ENCODE results near the gene POLR3K.

DNA sequence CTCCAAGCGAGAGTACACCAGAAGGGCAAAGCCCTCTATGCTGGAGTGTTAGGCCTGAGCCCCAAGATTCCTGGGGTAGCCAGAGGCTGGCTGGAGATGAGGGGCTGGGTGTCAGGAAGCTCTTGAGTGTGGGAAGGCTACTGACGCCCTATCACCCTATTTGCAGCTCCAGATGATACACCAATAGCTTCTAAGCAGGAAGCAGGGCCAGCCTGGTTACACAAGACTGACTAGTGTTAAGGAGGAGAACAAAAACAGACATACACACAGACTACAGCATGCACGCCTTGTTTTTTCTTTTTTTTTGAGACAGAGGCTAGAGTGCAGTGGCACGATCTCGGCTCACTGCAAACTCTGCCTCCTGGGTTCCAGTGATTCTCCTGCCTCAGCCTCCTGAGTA, 15.9 kb downstream of the POLR3K start:
- TF ChIP-seq, protein P1, sequence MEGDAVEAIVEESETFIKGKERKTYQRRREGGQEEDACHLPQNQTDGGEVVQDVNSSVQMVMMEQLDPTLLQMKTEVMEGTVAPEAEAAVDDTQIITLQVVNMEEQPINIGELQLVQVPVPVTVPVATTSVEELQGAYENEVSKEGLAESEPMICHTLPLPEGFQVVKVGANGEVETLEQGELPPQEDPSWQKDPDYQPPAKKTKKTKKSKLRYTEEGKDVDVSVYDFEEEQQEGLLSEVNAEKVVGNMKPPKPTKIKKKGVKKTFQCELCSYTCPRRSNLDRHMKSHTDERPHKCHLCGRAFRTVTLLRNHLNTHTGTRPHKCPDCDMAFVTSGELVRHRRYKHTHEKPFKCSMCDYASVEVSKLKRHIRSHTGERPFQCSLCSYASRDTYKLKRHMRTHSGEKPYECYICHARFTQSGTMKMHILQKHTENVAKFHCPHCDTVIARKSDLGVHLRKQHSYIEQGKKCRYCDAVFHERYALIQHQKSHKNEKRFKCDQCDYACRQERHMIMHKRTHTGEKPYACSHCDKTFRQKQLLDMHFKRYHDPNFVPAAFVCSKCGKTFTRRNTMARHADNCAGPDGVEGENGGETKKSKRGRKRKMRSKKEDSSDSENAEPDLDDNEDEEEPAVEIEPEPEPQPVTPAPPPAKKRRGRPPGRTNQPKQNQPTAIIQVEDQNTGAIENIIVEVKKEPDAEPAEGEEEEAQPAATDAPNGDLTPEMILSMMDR (IDR thresholded peaks at IDR 0.05) = no peak
- TF ChIP-seq EZH2 (IDR thresholded peaks at IDR 0.05) = no peak

Data from neural progenitor cell (in vitro differentiated cells).